ENCODE measurements around the gene SLC18B1.

SLC18B1 gene

DNA sequence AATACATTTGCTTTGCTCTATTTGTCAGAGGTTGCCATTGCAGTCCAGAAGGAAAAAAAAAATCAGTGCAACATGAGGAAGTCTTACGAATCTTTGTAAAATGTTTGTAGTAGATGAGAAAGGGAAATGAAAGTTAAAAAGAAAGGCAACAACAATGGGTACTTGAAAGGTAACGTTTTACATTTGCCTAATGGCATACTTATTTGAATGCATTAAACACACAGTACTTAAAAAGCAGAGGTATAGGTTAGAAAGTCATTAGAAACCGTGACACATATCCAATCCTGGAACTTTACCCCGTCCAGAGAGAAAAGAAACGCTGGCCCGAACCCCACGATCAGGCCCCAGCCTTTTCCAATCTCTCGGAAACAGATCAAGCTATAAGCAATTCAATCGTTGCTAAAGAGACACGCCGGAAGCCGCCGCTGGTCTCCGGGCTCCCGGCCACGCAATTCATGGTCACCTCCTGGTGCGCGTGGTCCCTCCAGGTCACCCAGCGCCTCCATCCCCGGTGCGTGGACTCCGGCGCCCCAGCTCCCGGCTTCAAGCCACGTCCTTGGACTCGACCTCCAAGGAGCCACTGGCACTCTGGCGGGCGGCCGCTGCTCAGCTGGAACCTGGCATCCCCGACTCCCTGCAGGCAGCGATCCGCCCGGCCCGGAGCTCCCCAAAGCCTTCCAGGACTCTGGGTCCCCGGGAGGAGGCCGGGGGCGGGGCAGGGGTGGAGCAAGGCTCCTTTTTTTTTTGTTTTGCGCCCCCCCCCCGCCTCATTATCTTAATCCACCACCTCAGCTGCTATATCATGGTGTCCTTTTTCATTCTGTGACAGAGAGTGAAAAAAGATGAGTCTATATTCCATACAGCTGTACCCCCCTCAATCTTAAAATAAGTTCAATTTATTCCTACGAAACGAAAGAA is at the start of gene SLC18B1:
TSS of gene SLC18B1 (minus strand) at position 687 of the 918 bp plus-strand sequence. CDS start at position 506, 181 bp downstream.
- FAIRE-seq = peak; percentile 15
- DNase-seq (ENCODE audit: insufficient read length, low spot score) = no peak
- no peak for TF ChIP-seq POLR2A (IDR thresholded peaks at IDR 0.05; ENCODE audit: low read depth, low read length)

GRCh38 chr6:132843316-132844035 is 45.0 kb upstream of the SLC18B1 start:
- no peak for FAIRE-seq
- DNase-seq (ENCODE audit: insufficient read length, low spot score) = no peak
- no peak for TF ChIP-seq POLR2A (IDR thresholded peaks at IDR 0.05; ENCODE audit: low read depth, low read length)

DNA sequence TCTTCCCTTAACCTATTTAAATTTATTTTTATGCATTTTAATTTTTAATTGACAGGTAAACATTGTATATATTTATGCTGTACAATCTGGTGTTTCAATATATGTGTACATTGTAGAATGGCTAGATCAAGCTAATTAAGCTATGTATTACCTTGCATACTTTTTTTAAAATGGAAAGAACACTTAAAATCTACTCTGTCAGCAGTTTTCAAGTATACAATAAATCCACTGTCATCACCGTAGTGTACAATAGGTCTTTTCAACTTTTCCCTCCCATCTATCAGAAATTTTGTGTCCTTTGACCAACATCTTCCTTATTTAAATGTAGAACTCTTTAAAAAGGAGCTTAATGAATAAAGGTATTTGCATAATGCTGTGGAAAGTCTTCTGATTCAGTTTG is 43.5 kb upstream of the SLC18B1 start:
- FAIRE-seq (no peak), DNase-seq (ENCODE audit: insufficient read length, low spot score) (no peak)
- TF ChIP-seq POLR2A (IDR thresholded peaks at IDR 0.05; ENCODE audit: low read depth, low read length) = no peak

DNA sequence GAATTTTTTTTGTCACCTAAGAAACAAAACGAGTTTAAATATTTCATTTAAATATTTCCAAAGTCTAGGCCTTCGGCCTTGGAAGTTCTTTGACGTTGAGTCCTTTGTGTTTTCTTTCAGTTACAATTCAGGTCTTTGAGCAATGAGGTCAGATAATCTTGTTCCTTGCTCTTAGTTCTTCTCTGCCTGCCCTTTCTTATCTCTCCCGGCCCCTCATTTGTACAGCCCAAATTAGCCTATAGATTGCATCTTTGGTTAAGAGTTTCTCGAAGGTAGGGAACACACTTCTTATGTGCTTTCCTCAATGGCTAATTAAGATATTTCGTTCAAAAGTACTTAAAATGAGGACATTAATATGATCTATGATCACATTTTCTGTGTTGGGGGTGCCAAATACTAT is 34.5 kb upstream of the SLC18B1 start:
- DNase-seq (ENCODE audit: insufficient read length, low spot score) (no peak), FAIRE-seq (no peak)
- TF ChIP-seq POLR2A (IDR thresholded peaks at IDR 0.05; ENCODE audit: low read depth, low read length) = no peak

GRCh38 chr6:132830334-132830751 is 31.9 kb upstream of the SLC18B1 start:
- FAIRE-seq (no peak), DNase-seq (ENCODE audit: insufficient read length, low spot score) (no peak)
- no peak for TF ChIP-seq POLR2A (IDR thresholded peaks at IDR 0.05; ENCODE audit: low read depth, low read length)

- TF ChIP-seq POLR2A (IDR thresholded peaks at IDR 0.05; ENCODE audit: low read depth, low read length) = no peak
- no peak for FAIRE-seq
- no peak for DNase-seq (ENCODE audit: insufficient read length, low spot score)
Measured at GRCh38 chr6:132820629-132821381, 22.4 kb upstream of the SLC18B1 start.

- DNase-seq (ENCODE audit: insufficient read length, low spot score) (no peak), FAIRE-seq (no peak)
- no peak for TF ChIP-seq POLR2A (IDR thresholded peaks at IDR 0.05; ENCODE audit: low read depth, low read length)
Measured at GRCh38 chr6:132819405-132820161, 21.1 kb upstream of the SLC18B1 start.

GRCh38 chr6:132818404-132819359 is 20.2 kb upstream of the SLC18B1 start:
- TF ChIP-seq POLR2A (IDR thresholded peaks at IDR 0.05; ENCODE audit: low read depth, low read length) = no peak
- FAIRE-seq (no peak), DNase-seq (ENCODE audit: insufficient read length, low spot score) (no peak)

- TF ChIP-seq POLR2A (IDR thresholded peaks at IDR 0.05; ENCODE audit: low read depth, low read length) = no peak
- DNase-seq (ENCODE audit: insufficient read length, low spot score) = no peak
- no peak for FAIRE-seq
Measured at GRCh38 chr6:132817554-132818403, 19.3 kb upstream of the SLC18B1 start.

GRCh38 chr6:132816660-132817059 is 18.2 kb upstream of the SLC18B1 start:
- DNase-seq (ENCODE audit: insufficient read length, low spot score) (no peak), FAIRE-seq (no peak)

More at GRCh38 chr6:132816660-132817059, 18.2 kb upstream of the SLC18B1 start:
- TF ChIP-seq POLR2A (IDR thresholded peaks at IDR 0.05; ENCODE audit: low read depth, low read length) = no peak
